SK-N-SH treated with all-trans-retinoic acid at 6 μM for 48 hours (cell line): ENCODE results near the gene UCMA.

Experiments
- ATAC-seq: fragments of 200-7000 bp; cut with Tn5 transposase; 3 replicates; pipeline ENCODE4 v1.9.1; 2020; ENCODE audit warnings: mild to moderate bottlenecking, moderate library complexity
- ARNTL ChIP-seq: fragments of 450-650 bp; formaldehyde crosslinking; IDR thresholded peaks from 2 replicates; pipeline ENCODE4 v1.5.0; 2020; ENCODE audit warnings: low read depth, mild to moderate bottlenecking, moderate library complexity, borderline replicate concordance
- BACH2 ChIP-seq: fragments of 250-450 bp; sonication (Bioruptor Pico); IDR thresholded peaks from 2 replicates; pipeline ENCODE4 v1.9.0; 2021; ENCODE audit warnings: mild to moderate bottlenecking, borderline replicate concordance
- CREB5 ChIP-seq: fragments of 250-450 bp; sonication (Bioruptor Pico); IDR thresholded peaks from 2 replicates; pipeline ENCODE4 v1.5.1; 2020; ENCODE audit warnings: low read depth, mild to moderate bottlenecking, moderate library complexity
- CSDC2 ChIP-seq: fragments of 250-450 bp; sonication (Bioruptor Pico); IDR thresholded peaks from 2 replicates; pipeline ENCODE4 v1.5.0; 2020; ENCODE audit warnings: mild to moderate bottlenecking, moderate library complexity
- CSRNP3 ChIP-seq: fragments of 250-450 bp; sonication (Bioruptor Pico); IDR thresholded peaks from 2 replicates; pipeline ENCODE4 v1.5.1; 2021; ENCODE audit warnings: mild to moderate bottlenecking, moderate library complexity
- ESRRG ChIP-seq: fragments of 250-450 bp; sonication (Bioruptor Pico); IDR thresholded peaks from 2 replicates; pipeline ENCODE4 v1.6.1; 2021; ENCODE audit warnings: mild to moderate bottlenecking
- GLIS3 ChIP-seq: fragments of 250-450 bp; sonication (Bioruptor Pico); IDR thresholded peaks from 2 replicates; pipeline ENCODE4 v1.5.0; 2020; ENCODE audit warnings: mild to moderate bottlenecking, moderate library complexity
- ISL1 ChIP-seq: fragments of 250-450 bp; sonication (Bioruptor Pico); IDR thresholded peaks from 2 replicates; pipeline ENCODE4 v2.1.2; 2022; ENCODE audit warnings: mild to moderate bottlenecking, moderate library complexity
- OSR1 ChIP-seq: fragments of 250-450 bp; sonication (Bioruptor Pico); IDR thresholded peaks from 2 replicates; pipeline ENCODE4 v1.8.0; 2022; ENCODE audit warnings: moderate library complexity, mild to moderate bottlenecking, inconsistent platforms
- PATZ1 ChIP-seq: fragments of 250-450 bp; sonication (Bioruptor Pico); IDR thresholded peaks from 2 replicates; pipeline ENCODE4 v1.8.0; 2020; ENCODE audit warnings: mild to moderate bottlenecking, moderate library complexity, borderline replicate concordance
- POU6F1 ChIP-seq: fragments of 250-450 bp; sonication (Bioruptor Pico); IDR thresholded peaks from 2 replicates; pipeline ENCODE4 v1.8.0; 2021; ENCODE audit warnings: low read depth, mild to moderate bottlenecking, moderate library complexity, borderline replicate concordance
- PPARA ChIP-seq: fragments of 250-450 bp; sonication (Bioruptor Pico); IDR thresholded peaks from 2 replicates; pipeline ENCODE4 v1.5.0; 2020; ENCODE audit warnings: mild to moderate bottlenecking, borderline replicate concordance
- RARB ChIP-seq: fragments of 250-450 bp; sonication (Bioruptor Pico); IDR thresholded peaks from 2 replicates; pipeline ENCODE4 v1.8.0; 2021; ENCODE audit warnings: mild to moderate bottlenecking, moderate library complexity
- TCF4 ChIP-seq: fragments of 250-450 bp; sonication (Bioruptor Pico); IDR thresholded peaks from 2 replicates; pipeline ENCODE4 v1.8.0; 2021; ENCODE audit warnings: mild to moderate bottlenecking, moderate library complexity, borderline replicate concordance
- TOX ChIP-seq: fragments of 250-450 bp; sonication (Bioruptor Pico); IDR thresholded peaks from 2 replicates; pipeline ENCODE4 v1.8.0; 2021; ENCODE audit warnings: mild to moderate bottlenecking, moderate library complexity, borderline replicate concordance
- TSHZ2 ChIP-seq: fragments of 250-450 bp; sonication (Bioruptor Pico); IDR thresholded peaks from 2 replicates; pipeline ENCODE4 v1.5.0; 2020; ENCODE audit warnings: mild to moderate bottlenecking, moderate library complexity
- ZC3H10 ChIP-seq: fragments of 250-450 bp; sonication (Bioruptor Pico); IDR thresholded peaks from 2 replicates; pipeline ENCODE4 v1.5.1; 2021; ENCODE audit warnings: mild to moderate bottlenecking, moderate library complexity
- ZFP3 ChIP-seq: fragments of 250-450 bp; sonication (Bioruptor Pico); IDR thresholded peaks from 2 replicates; pipeline ENCODE4 v1.5.0; 2020; ENCODE audit warnings: mild to moderate bottlenecking, moderate library complexity
- ZFP30 ChIP-seq: fragments of 450-650 bp; formaldehyde crosslinking; IDR thresholded peaks from 2 replicates; pipeline ENCODE4 v1.5.0; 2022; ENCODE audit warnings: mild to moderate bottlenecking, moderate library complexity
- ZNF565 ChIP-seq: fragments of 450-650 bp; formaldehyde crosslinking; conservative IDR thresholded peaks from 2 replicates; pipeline ENCODE4 v1.5.0; 2020; ENCODE audit warnings: low read depth, mild to moderate bottlenecking, moderate library complexity
- ZNF70 ChIP-seq: fragments of 450-650 bp; formaldehyde crosslinking; IDR thresholded peaks from 2 replicates; pipeline ENCODE4 v1.5.0; 2020; ENCODE audit warnings: mild to moderate bottlenecking, moderate library complexity
- ZNF8 ChIP-seq: fragments of 450-650 bp; formaldehyde crosslinking; IDR thresholded peaks from 2 replicates; pipeline ENCODE4 v1.5.0; 2020; ENCODE audit warnings: mild to moderate bottlenecking, moderate library complexity

The UCMA gene

GRCh38 chr10:13257621-13258140, 23.5 kb upstream of the UCMA start:
- no peak for ATAC-seq
- TF ChIP-seq ISL1 (no peak), TOX (CRISPR knock-in tag) (no peak), ZNF70 (CRISPR knock-in tag) (no peak), TCF4 (no peak), CSDC2 (CRISPR knock-in tag) (no peak), ZFP30 (CRISPR knock-in tag) (no peak), ZNF8 (CRISPR knock-in tag) (no peak), GLIS3 (CRISPR knock-in tag) (no peak), PATZ1 (CRISPR knock-in tag) (no peak), POU6F1 (CRISPR knock-in tag) (no peak), RARB (no peak), ZFP3 (CRISPR knock-in tag) (no peak), ARNTL (CRISPR knock-in tag) (no peak)

- ATAC-seq: no peak
- TF ChIP-seq ZNF8 (CRISPR knock-in tag) (no peak), TSHZ2 (CRISPR knock-in tag) (no peak), ZC3H10 (CRISPR knock-in tag) (no peak), GLIS3 (CRISPR knock-in tag) (no peak), PPARA (no peak), TOX (CRISPR knock-in tag) (no peak), TCF4 (no peak), ISL1 (no peak), ZNF565 (CRISPR knock-in tag) (no peak), OSR1 (no peak), RARB (no peak), CREB5 (no peak), ZFP3 (CRISPR knock-in tag) (no peak)
- TF ChIP-seq, all 23 proteins: peak for 0
Observed at GRCh38 chr10:13256627-13257026, 22.5 kb upstream of the UCMA start.

- no peak for TF ChIP-seq BACH2 (CRISPR knock-in tag)
- no peak for TF ChIP-seq ISL1
- no peak for TF ChIP-seq TOX (CRISPR knock-in tag)
- TF ChIP-seq CSDC2 (CRISPR knock-in tag): no peak
- TF ChIP-seq ARNTL (CRISPR knock-in tag): no peak
- TF ChIP-seq RARB: no peak
- no peak for TF ChIP-seq ZNF8 (CRISPR knock-in tag)
- no peak for TF ChIP-seq ZC3H10 (CRISPR knock-in tag)
- TF ChIP-seq TSHZ2 (CRISPR knock-in tag): no peak
- TF ChIP-seq PPARA: no peak
- no peak for TF ChIP-seq POU6F1 (CRISPR knock-in tag)
- TF ChIP-seq ZNF70 (CRISPR knock-in tag): no peak
- TF ChIP-seq CSRNP3: no peak
- no peak for TF ChIP-seq ESRRG (CRISPR knock-in tag)
- no peak for TF ChIP-seq OSR1
- no peak for ATAC-seq
Observed at GRCh38 chr10:13253726-13254125, 19.6 kb upstream of the UCMA start.
